ENCODE results near the gene KCNK18. TPM values are rescaled to one million over a fixed set of nuclear protein-coding genes. Genes with fewer than 3 reads are reported as not detected.

Gene KCNK18
- total RNA-seq, 1 experiment from 2014 or later = not detected

DNA sequence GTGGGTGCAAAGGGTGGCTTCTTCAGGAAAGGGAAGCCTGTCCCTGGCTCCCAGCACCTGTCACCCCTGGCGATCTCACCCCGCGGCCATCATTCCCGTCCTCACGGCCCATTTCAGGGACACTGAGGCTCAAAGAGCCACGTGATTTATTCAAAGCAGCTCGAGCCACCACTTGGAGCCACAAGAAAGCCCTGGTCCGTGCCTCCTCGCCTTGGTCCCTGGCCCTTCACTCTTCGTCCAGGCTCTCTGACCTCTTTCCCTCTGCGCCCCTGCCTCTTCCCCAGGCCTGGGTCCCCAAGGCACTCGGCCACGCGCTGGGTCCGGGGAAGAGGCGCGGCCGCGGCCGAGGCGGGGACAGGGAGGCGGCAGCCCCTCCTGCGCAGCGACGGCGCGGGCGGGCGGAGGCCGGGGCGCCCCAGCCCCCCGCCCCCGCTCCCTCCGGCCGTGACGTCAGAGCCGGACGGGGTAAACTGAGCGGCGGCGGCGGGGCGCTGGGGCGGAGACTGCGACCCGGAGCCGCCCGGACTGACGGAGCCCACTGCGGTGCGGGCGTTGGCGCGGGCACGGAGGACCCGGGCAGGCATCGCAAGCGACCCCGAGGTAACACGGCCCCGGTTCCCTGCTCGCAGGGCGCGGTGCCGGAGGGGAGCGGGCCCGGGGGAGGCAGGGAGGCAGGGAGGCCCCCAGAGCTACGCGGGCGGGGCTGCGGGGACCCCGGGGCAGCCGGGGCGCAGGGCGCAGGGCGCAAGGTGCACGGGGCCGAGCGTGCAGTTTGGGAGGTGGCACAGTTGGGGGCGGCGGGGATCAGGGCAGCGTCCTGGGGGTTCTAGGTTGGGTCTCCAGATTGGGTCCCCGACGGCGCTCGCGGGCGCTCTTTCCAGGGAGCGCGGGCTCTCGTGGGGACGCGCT is 43.6 kb downstream of the KCNK18 start, which contains the start of gene SLC18A2:
SLC18A2 (plus strand) TSS at position 494 of the 909 bp plus-strand sequence. CDS start 580 bp downstream, outside the sequence.
- Histone ChIP-seq H3K27ac (no peak within 1 kb of the TSS), H3K4me1 (replicated peaks) (no peaks in the 10 kb centered on the region), H3K4me3 (no peak within 1 kb of the TSS), H3K36me3 (no peaks in the 10 kb centered on the region), H3K9me3 (replicated peaks) (no peaks in the 10 kb centered on the region), H3K27me3 (replicated peaks) (peaks cover 31% of the 10 kb centered on the region)
- DNase-seq (ENCODE audit: low read depth in 1 of 2, low spot score in 2 of 2) = no peak

DNA sequence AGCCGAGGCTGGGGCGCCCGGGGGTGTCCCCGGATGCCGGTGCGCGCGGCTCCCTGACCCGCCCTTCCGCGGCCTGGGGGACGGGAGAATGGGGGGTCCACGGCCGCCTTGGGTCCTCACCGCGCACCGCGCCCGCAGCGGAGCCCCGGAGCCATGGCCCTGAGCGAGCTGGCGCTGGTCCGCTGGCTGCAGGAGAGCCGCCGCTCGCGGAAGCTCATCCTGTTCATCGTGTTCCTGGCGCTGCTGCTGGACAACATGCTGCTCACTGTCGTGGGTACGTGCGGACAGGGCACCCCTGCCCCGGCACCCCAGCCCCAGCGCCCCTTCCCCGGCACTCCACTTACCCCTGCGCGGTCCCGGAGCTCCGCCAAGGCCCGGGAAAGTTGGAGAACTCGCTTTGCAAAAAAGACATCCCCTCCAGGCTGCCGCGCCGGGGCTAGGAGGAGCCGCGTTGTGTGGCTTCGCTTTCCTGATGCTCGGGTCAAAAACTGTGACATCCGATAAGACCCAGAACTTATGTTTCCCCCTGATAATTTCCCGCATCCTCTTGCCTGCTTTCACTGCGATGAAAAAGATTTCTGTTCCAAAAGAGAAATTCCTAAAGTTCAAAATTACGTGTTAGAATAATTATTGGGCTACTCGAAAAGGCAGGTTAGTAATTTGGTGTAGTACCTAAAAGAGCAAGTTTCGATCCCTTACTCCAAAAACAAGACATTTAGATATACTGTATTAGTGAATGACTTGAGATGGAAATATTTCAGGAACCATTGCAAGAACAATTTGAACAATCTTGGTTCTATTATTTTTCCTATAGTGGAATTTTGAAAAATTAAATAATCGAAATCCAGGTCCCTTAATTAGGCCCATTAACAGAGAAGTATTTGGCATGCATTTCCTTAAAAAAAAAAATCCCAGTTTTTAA is 44.5 kb downstream of the KCNK18 start:
- H3K4me3 ChIP-seq = no peak overlapping the region
- no peaks in the 10 kb centered on the region for H3K9me3 ChIP-seq (replicated peaks)
- no peak for DNase-seq (ENCODE audit: low read depth in 1 of 2, low spot score in 2 of 2)
- no peak overlapping the region for H3K27ac ChIP-seq
- no peaks in the 10 kb centered on the region for H3K36me3 ChIP-seq
- no peaks in the 10 kb centered on the region for H3K4me1 ChIP-seq (replicated peaks)
- peaks cover 31% of the 10 kb centered on the region for H3K27me3 ChIP-seq (replicated peaks)

DNA sequence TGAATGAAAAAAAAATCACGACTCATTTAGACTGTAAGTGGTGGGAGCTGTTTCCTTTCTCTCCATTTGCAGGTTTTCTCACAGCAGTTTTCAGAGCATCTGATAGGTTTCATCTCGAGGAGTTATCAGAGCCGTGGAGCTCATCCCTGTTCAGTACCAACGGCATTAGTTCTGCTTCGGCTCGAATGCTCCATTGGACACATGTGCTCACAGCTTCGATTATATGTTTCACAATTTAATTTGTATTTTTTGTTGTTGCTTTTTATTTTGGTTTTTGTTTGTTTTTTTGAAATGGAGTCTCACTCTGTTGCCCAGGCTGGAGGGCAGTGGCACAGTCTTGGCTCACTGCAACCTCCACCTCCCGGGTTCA is 45.2 kb downstream of the KCNK18 start:
- Histone ChIP-seq H3K4me1 (replicated peaks) (no peaks in the 10 kb centered on the region), H3K27me3 (replicated peaks) (peaks cover 31% of the 10 kb centered on the region)

DNA sequence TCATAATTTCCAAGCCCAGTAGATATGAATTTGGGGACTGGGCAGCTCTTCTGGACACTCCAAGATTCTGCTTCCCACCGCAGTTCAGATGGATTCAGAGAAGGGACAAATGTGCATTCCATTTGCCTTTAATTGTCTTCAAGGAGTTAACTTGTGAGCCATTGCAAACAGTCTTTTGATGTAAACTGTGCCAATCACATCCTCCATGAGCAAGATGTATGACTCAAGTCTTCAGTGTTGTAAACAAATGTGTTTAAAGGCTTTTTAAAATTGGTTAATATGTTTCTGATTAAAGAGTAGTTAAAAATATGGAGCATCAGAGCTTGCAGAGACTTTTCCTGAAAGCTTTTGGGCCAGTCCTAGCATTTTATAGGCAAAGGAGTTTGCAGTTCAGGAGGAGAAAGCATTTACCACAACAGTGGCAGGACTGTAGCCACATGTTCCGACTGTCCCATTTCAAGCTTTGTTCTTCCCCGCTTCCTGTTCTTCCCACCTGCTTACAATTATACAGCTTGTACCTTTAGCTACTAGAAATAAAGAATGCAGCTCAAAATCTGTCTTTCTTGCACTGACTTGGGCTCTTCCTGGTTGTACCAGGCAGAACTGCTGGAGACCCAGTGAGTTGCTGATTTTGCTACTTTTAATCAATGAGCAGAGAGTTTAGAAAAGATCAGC is 49.8 kb downstream of the KCNK18 start:
- H3K27ac ChIP-seq = no peak overlapping the region
- peaks cover 13% of the 10 kb centered on the region for H3K27me3 ChIP-seq (replicated peaks)
- no peaks in the 10 kb centered on the region for H3K4me1 ChIP-seq (replicated peaks)
- no peaks in the 10 kb centered on the region for H3K9me3 ChIP-seq (replicated peaks)
- DNase-seq (ENCODE audit: low read depth in 1 of 2, low spot score in 2 of 2) = no peak
- H3K36me3 ChIP-seq = no peaks in the 10 kb centered on the region
- H3K4me3 ChIP-seq = no peak overlapping the region

More for the DNA sequence above, 45.2 kb downstream of the KCNK18 start:
- Histone ChIP-seq H3K36me3 (no peaks in the 10 kb centered on the region), H3K4me3 (no peak overlapping the region), H3K9me3 (replicated peaks) (no peaks in the 10 kb centered on the region), H3K27ac (no peak overlapping the region)
- DNase-seq (ENCODE audit: low read depth in 1 of 2, low spot score in 2 of 2) = no peak

DNA sequence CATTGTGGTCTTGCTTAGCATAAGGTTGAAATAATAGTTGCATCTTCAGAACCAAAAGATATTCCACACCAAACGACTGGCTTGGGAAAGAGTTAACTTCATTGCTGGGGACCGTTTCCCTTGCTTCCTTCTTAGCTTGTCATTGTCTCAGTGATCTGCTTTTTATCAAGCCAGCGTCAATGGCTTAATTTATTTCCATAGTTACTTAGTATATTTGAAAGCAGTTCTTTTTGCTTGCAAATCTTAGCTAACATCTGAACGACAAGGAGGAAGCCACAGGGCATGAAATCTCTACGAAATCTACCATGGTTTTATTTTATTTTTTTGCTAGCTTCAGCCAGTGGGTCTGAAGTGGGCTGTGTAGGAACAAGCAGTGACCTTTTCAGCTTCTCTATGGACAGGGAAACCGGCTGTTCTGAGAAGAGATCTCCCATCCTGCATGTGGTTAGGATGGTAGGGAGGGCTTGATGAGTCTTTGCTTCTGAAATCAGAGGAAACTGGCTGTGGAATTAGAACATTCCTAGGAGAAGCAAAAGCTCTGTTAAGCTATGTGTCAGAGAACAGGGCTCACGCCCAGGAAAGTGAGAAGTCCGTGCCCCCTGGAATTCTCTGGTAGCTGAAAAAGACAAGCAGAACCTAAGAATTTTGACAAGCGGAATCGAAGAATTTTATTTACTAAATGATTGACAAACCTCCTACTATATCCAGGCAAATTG is 51.6 kb downstream of the KCNK18 start:
- peaks cover 3% of the 10 kb centered on the region; the same call in 1 of the 2 replicates for H3K27me3 ChIP-seq (replicated peaks)
- no peaks in the 10 kb centered on the region for H3K36me3 ChIP-seq
- no peak for DNase-seq (ENCODE audit: low read depth in 1 of 2, low spot score in 2 of 2)
- H3K9me3 ChIP-seq (replicated peaks) = no peaks in the 10 kb centered on the region
- H3K27ac ChIP-seq = no peak overlapping the region
- no peak overlapping the region for H3K4me3 ChIP-seq
- H3K4me1 ChIP-seq (replicated peaks) = no peaks in the 10 kb centered on the region

DNA sequence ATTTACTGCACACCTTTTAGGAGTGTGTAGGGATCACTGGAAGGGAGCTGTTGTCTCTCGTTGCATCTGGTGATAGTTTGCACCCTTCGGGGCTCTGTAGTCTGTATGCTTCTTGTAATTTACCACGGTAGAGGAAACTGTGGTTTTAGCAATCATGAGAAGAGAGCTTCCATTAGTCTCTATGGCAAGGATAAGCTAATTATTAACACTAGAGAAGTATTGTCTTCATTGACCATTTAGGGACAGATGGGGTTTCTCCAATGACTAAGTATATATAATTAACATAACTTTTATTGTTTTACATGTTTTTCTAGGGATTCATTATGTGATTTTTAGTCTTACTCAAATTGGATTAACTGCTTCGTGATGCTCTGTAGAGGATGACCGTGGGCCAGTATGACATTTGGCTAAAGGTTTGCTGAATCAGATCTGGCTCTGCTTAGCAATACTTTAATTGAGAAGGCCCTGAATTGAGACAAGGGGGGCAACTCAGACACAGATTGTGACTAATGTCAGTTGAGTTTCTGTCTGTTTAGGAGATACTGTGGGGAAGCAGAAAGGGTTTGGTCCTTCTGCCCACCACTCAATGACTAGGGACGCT is 52.3 kb downstream of the KCNK18 start:
- H3K36me3 ChIP-seq = no peaks in the 10 kb centered on the region
- no peak for DNase-seq (ENCODE audit: low read depth in 1 of 2, low spot score in 2 of 2)
- H3K27me3 ChIP-seq (replicated peaks) = peaks cover 3% of the 10 kb centered on the region; the same call in 1 of the 2 replicates
- H3K4me1 ChIP-seq (replicated peaks) = no peaks in the 10 kb centered on the region
- H3K27ac ChIP-seq = no peak overlapping the region
- H3K9me3 ChIP-seq (replicated peaks) = no peaks in the 10 kb centered on the region
- no peak overlapping the region for H3K4me3 ChIP-seq

DNA sequence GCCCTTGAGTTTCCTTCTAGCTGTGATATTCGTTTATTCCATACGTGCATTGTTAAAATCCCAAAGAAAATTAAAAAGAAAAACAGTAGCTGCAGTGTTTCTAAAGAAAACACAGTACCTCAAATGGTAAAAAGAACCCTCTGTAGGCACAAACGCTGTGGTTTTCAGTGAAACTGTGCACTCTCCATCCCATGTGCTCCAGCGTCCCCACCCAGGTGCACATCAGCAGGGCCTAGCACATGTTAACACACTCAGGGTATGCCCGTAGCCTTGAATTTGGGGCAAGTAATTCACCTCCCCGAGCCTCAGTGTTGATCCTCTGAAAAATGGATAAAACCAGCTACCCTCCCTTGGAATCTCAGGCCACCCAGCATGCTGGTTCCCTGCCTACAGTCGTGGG is 53.1 kb downstream of the KCNK18 start:
- no peak for DNase-seq (ENCODE audit: low read depth in 1 of 2, low spot score in 2 of 2)
- Histone ChIP-seq H3K36me3 (no peaks in the 10 kb centered on the region), H3K4me3 (no peak overlapping the region), H3K4me1 (replicated peaks) (no peaks in the 10 kb centered on the region), H3K9me3 (replicated peaks) (no peaks in the 10 kb centered on the region), H3K27ac (no peak overlapping the region), H3K27me3 (replicated peaks) (peaks cover 3% of the 10 kb centered on the region; the same call in 1 of the 2 replicates)

DNA sequence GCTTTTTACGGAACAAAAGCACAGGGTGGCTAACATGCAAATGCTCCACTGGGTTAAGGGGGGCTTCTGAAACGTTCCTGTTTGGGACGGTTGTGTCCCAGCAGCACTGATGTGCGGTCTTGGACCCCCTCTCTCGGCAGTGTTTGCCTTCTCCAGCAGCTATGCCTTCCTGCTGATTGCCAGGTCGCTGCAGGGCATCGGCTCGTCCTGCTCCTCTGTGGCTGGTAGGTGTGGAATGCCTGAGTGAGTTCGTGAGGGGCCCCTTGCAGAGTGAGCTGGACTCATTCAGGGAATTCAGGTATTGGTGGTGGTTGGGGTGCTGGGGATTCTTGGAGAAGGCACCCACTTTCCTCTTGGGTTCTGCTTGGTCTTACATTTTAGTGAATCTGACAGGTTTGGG is 56.6 kb downstream of the KCNK18 start:
- Histone ChIP-seq H3K36me3 (no peaks in the 10 kb centered on the region), H3K27me3 (replicated peaks) (no peaks in the 10 kb centered on the region; the same call in none of the 2 replicates), H3K27ac (no peak overlapping the region), H3K4me3 (no peak overlapping the region), H3K9me3 (replicated peaks) (0 out of 2 replicates have a peak, but pooled peaks cover 2% of the 10 kb centered on the region), H3K4me1 (replicated peaks) (peaks cover 11% of the 10 kb centered on the region)
- no peak for DNase-seq (ENCODE audit: low read depth in 1 of 2, low spot score in 2 of 2)

DNA sequence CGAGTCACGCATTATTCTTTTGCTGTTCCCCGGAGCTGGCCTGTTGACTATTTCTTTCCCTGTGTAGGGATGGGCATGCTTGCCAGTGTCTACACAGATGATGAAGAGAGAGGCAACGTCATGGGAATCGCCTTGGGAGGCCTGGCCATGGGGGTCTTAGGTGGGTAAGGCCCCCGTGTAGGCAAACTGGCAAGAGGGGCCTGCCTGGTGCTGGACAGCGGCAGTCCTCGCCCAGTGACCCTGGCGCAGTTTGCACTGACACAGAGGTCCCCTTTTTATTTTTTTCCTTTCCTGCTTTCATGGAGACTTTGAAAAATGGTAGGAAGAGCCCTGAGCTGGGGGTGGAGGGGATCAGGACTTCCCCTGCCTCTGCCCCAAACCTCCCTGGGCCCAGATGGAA is 57.0 kb downstream of the KCNK18 start:
- H3K27me3 ChIP-seq (replicated peaks) = no peaks in the 10 kb centered on the region; the same call in none of the 2 replicates
- no peak overlapping the region for H3K4me3 ChIP-seq
- H3K9me3 ChIP-seq (replicated peaks) = 0 out of 2 replicates have a peak, but pooled peaks cover 2% of the 10 kb centered on the region
- DNase-seq (ENCODE audit: low read depth in 1 of 2, low spot score in 2 of 2) = no peak
- H3K36me3 ChIP-seq = no peaks in the 10 kb centered on the region
- no peak overlapping the region for H3K27ac ChIP-seq
- peaks cover 11% of the 10 kb centered on the region for H3K4me1 ChIP-seq (replicated peaks)

DNA sequence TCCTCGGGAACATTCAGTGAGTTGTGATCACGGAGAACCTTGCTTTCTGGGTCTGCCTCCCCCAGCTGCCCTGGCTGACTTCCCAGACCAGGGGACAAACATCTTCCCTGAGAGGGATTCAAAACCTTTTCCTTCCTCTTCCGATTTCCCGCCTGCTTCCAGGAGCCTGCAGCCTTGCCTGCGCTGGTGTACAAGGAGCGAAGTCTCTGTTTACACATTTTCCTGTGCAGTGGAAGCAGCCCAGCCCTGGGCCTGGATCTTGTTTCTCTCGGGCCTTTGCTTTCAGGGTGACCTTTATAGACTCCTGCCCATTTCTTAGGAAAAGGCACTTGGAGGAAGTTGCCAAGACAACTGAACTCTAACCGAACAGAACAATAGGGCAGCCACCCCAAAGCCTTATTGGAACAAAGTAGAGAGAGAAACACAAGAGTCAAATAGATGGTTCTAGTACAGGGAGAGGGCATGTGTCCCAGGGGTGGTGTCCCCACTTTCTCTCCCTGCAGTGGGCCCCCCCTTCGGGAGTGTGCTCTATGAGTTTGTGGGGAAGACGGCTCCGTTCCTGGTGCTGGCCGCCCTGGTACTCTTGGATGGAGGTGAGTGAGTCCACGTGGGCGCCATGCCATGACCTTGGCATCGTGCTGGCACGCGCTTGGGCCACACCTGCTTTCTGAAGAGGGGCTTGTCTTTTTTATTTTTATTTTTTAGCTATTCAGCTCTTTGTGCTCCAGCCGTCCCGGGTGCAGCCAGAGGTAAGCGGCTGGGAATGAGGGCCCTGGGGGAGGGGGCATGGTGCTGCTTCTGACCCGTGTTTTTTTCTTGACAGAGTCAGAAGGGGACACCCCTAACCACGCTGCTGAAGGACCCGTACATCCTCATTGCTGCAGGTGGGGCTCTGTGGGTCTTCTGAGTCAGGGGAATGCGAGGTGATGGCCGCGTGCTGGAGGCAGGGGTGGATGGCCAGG is 57.8 kb downstream of the KCNK18 start:
- Histone ChIP-seq H3K4me1 (replicated peaks) (peaks cover 11% of the 10 kb centered on the region), H3K4me3 (no peak overlapping the region), H3K36me3 (no peaks in the 10 kb centered on the region), H3K9me3 (replicated peaks) (0 out of 2 replicates have a peak, but pooled peaks cover 2% of the 10 kb centered on the region), H3K27me3 (replicated peaks) (no peaks in the 10 kb centered on the region; the same call in 1 of the 2 replicates), H3K27ac (no peak overlapping the region)
- DNase-seq (ENCODE audit: low read depth in 1 of 2, low spot score in 2 of 2) = no peak

DNA sequence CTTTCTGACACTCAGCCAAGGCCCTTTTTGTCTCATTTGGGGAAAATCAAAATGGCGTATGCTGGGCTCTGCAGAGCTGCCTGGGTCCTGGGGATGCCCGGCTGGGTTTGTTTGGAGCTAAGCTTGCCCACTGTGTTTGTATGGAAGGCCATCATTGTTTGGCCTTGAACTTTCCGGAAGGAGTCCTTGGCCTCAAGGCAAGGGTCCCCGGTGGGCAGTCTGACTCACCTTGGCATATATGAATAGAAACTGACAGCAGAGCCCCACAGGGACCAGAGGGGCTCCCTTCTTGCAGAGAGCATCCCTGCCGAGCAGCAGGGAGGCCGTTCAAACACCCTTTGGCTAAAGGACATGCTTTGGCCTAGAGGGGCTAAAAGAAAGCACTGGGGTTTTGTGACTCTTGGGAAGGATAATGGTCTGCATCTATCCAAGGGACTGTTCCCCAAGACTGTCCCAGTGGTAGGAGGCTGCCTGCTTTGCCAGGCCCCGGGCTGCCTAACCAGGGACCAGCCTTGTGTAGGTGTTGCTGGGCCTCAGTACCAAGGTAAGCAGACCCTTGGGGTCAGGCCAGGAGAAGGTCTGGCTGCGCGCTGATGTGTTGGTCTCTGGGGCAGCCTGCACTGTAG is 58.7 kb downstream of the KCNK18 start:
- no peak for DNase-seq (ENCODE audit: low read depth in 1 of 2, low spot score in 2 of 2)
- H3K36me3 ChIP-seq = no peaks in the 10 kb centered on the region
- no peak overlapping the region for H3K4me3 ChIP-seq
- no peak overlapping the region for H3K27ac ChIP-seq
- H3K4me1 ChIP-seq (replicated peaks) = peaks cover 11% of the 10 kb centered on the region
- no peaks in the 10 kb centered on the region; the same call in 1 of the 2 replicates for H3K27me3 ChIP-seq (replicated peaks)
- H3K9me3 ChIP-seq (replicated peaks) = 0 out of 2 replicates have a peak, but pooled peaks cover 2% of the 10 kb centered on the region

All from SJSA1 (cell line).